Astrocyte of the spinal cord (primary cell): ENCODE measurements around the gene CAPNS2.

Source experiments
- DNase-seq: peaks from one replicate; pipeline ENCODE4 v3.0.0; 2011; ENCODE audit warnings: low read depth, low spot score
- H3K4me3 ChIP-seq: 2 replicates; pipeline ENCODE4 v1.5.1; 2011; ENCODE audit warnings: low read depth, mild to moderate bottlenecking, low read length, moderate library complexity
- CTCF ChIP-seq: IDR thresholded peaks from 2 replicates; pipeline ENCODE4 v1.5.1; 2012; ENCODE audit warnings: low read depth, mild to moderate bottlenecking, low read length, inconsistent platforms
- in situ Hi-C: cut with HindIII; loops from 2 replicates; pipeline ENCODE4 v1.10.0; 2017; ENCODE audit warnings: low sequenced_read_pairs

The CAPNS2 gene

GRCh38 chr16:55566432-55567175 lies at the start of gene CAPNS2:
TSS of gene CAPNS2 (plus strand) at chr16:55566684. CDS start at chr16:55566757, 73 bp downstream.
- TF ChIP-seq CTCF: no peak
- no peak for DNase-seq
- in situ Hi-C loops: no loop called here
- H3K4me3 ChIP-seq: no peak within 1 kb of the TSS

GRCh38 chr16:55521792-55522191 lies 44.7 kb upstream of the CAPNS2 start:
- no peak for TF ChIP-seq CTCF
- no peak for DNase-seq
- no peak overlapping the region for H3K4me3 ChIP-seq
- in situ Hi-C loops: no loop called here

DNA sequence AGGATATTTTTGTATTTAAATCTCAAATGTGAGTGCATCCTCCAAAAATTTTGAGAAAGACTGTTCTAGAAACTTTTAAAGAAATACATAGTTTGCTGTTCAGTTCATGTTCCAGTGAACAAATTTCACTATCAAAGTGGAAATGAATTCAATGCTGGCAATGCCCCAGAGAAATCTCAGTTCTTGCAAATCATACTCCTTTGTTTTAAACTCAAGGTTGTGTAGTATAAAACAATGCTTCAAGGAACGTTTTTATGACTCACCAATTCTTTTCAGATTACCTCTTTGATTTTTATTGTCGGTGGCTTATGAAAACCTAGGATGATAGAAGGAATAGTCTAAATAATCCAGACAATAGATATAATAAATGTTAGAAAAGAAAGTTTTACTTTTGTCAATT lies 40.0 kb upstream of the CAPNS2 start:
- in situ Hi-C loops: no loop called here
- TF ChIP-seq CTCF: no peak
- no peak overlapping the region for H3K4me3 ChIP-seq
- DNase-seq: no peak

GRCh38 chr16:55527885-55528284 lies 38.6 kb upstream of the CAPNS2 start:
- H3K4me3 ChIP-seq: no peak overlapping the region
- no peak for DNase-seq
- TF ChIP-seq CTCF: no peak
- in situ Hi-C loops: no loop called here

- no peak for TF ChIP-seq CTCF
- H3K4me3 ChIP-seq: no peak overlapping the region
- in situ Hi-C loops: no loop called here
- no peak for DNase-seq
Observed at GRCh38 chr16:55529018-55529417, 37.5 kb upstream of the CAPNS2 start.

GRCh38 chr16:55530316-55530856 lies 36.1 kb upstream of the CAPNS2 start:
- no peak for TF ChIP-seq CTCF
- no peak overlapping the region for H3K4me3 ChIP-seq

More at GRCh38 chr16:55530316-55530856, 36.1 kb upstream of the CAPNS2 start:
- DNase-seq: no peak
- in situ Hi-C loops: no loop called here
